GM18951 (cell line): ENCODE data around the gene LRRK1.

Experiments used
- POLR2A ChIP-seq: IDR thresholded peaks from 4 replicates; pipeline ENCODE4 v1.6.1; 2011; ENCODE audit warnings: mild to moderate bottlenecking; ENCODE audit not compliant: insufficient read length, insufficient read depth; ENCODE audit errors: extremely low read depth
- in situ Hi-C: fragments of 300-500 bp; cut with MboI; formaldehyde crosslinking; loops from one replicate; pipeline ENCODE4 v1.12.0; 2022; ENCODE audit warnings: low sequenced_read_pairs, mixed read lengths, inconsistent platforms; ENCODE audit not compliant: unreplicated experiment

LRRK1 gene

GRCh38 chr15:100959066-100960050 lies 40.2 kb downstream of the LRRK1 start:
- in situ Hi-C loops = no loop called here
- no peak for TF ChIP-seq POLR2A

GRCh38 chr15:100966997-100967396 lies 47.8 kb downstream of the LRRK1 start:
- no peak for TF ChIP-seq POLR2A
- in situ Hi-C loops = no loop called here

- no peak for TF ChIP-seq POLR2A
- in situ Hi-C loops = no loop called here
These were observed 49.2 kb downstream of the LRRK1 start for GRCh38 chr15:100968050-100968966.

- in situ Hi-C loops = no loop called here
- no peak for TF ChIP-seq POLR2A
These were observed 53.8 kb downstream of the LRRK1 start for GRCh38 chr15:100972975-100973350.

DNA sequence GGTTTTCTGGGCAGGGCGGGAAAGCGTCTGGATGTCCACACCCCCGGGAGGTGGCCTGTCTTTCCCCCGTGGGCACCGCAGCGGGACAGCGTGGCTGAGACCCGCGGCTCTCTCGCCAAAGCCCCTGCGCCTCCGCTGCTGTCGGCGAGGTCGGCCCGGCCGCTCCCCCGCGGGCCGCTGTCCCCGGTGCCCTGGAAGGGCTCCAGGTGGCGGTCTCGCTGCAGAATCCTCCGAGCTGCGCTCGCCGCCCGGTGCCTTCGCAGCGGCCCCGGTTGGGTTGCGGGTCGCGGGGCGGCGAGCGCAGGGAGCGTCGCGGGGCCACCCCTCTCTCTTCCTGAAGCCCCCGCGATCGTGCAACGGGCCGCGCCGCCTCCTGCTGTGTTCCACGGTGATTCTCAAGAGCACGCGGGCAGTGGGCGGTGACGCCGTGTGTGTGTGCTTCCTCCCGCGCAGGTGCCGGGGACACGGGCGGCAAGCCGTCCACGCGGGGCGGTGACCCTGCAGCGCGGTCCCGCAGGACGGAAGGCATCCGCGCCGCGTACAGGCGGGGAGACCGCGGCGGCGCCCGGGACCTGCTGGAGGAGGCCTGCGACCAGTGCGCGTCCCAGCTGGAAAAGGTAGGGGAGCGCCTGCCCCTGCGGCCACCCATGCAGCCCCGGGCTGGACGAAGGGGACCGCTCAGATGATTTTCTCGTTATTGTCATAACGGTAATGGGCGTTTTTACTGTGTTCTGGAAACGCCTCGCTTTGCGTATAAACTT lies 54.4 kb downstream of the LRRK1 start:
- no peak for TF ChIP-seq POLR2A
- in situ Hi-C loops = no loop called here

DNA sequence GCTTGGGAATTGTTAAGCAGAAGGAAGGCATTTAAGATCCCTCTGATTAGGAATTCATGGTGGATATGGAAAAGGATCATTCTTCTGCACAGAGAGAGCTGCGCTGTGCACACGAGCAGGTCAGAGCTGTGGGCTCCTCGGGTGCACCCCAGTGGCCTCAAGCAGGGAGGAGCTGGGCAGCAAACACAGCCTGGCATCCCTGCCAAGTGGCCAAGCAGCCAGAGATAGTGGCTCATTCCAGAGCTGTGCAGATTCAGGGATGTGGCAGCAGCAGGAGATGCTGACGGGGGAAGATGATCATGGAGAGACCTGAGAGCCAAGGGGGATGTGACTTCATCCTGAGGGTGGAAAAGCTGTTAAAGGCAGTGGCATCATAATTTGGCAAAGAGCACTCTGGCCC lies 55.9 kb downstream of the LRRK1 start:
- in situ Hi-C loops = no loop called here
- TF ChIP-seq POLR2A = no peak

DNA sequence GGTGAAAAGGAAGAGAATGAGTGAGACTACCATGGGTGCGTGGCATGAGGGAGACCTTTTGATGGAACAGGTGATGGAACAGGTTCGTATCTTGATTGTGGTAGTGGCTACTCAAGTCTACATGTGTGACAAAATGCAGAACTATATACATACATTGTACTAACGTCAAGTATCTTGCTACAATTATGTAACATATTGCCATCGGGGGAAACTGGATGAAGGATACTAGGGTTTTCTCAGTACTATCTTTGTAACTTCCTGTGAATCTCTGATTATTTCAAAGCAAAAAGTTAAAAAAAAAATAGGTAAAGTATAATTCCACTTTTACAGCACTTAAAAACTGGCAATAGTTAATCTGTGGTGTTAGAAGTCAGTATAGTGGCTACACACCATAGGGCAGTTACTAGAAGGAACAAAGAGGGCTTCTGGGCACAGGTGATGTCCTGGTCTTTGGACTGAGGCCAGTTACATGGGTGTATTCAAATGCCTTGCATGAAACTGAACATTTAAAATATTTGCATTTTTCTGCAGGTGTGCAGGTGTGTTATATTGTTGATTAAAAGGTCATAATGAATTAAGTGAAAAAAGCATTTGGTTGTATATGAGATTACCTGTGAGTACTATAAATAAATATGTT lies 61.4 kb downstream of the LRRK1 start:
- in situ Hi-C loops = no loop called here
- no peak for TF ChIP-seq POLR2A

- in situ Hi-C loops = no loop called here
- no peak for TF ChIP-seq POLR2A
These were observed 61.9 kb downstream of the LRRK1 start for GRCh38 chr15:100981086-100981485.

GRCh38 chr15:100983221-100983620 lies 64.1 kb downstream of the LRRK1 start:
- in situ Hi-C loops = no loop called here
- no peak for TF ChIP-seq POLR2A

DNA sequence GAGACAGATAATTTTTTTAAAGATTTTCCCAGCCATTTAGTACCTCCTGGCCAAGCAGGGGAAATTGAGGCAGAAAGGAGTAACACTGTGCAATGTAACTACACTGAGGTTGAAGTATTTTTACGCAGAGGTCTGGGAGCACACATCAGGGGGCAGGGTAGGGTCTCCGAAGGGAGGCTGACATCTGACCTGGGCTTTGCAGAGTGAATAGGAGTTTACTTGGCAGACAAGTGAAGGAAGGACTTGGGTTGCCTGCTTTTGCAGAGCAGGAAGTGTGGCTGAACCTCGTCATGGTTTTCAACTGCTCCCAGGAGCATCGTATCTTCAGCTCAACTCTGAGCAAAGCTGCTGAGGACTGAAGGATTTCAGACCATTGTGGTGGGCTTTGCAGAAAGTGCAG lies 66.2 kb downstream of the LRRK1 start:
- in situ Hi-C loops = no loop called here

DNA sequence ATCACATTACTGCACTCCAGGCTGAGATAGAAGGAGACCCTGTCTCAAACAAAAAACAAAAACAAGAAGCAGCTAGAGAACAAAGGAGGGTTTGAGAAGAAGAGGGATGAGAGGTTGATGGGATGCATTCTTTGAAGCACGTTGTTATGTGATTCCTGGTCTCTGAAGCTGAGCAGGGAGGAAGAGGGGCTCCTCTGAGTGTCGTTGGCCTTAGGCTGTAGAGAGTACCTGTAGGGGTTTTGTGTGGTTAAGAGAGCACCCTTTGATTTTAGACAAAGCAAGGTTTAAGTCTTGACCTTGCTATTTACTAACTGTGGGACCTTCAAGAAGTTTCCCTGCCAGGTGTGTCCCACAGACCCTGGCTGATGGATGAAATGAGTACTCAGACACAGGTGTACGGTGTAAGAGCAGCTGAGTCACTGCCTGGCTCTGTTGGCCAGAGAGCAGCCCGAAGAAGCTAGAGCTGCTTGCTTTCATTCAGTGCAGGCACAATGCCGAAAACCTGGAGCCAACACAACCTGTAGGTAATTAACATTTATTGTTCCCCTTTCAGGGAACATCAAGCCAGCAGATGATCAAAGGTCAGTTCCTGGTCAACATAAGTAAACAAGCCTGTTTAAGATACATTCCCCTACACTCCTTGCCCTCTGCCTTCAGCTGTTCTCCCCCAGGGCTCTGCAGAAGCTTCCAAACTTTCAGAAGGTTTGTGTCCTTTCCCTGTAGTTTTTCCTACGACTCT lies 67.2 kb downstream of the LRRK1 start:
- in situ Hi-C loops = no loop called here
- no peak for TF ChIP-seq POLR2A

More for the DNA sequence above, 66.2 kb downstream of the LRRK1 start:
- TF ChIP-seq POLR2A = no peak

- in situ Hi-C loops = no loop called here
- TF ChIP-seq POLR2A = no peak
These were observed 68.0 kb downstream of the LRRK1 start for GRCh38 chr15:100987143-100987542.
